GM12801 (cell line): Measurements from ENCODE around the gene PRR16.

Experiments used
- CTCF ChIP-seq: IDR thresholded peaks from one replicate; pipeline ENCODE4 v1.5.1; 2011; ENCODE audit warnings: control low read depth; ENCODE audit not compliant: insufficient read length; ENCODE audit errors: extremely low read depth

PRR16 gene

GRCh38 chr5:120730214-120730613 lies 266.1 kb downstream of the PRR16 start:
- TF ChIP-seq CTCF = no peak

GRCh38 chr5:120734033-120734432 lies 269.9 kb downstream of the PRR16 start:
- TF ChIP-seq CTCF = no peak

GRCh38 chr5:120735076-120735475 lies 271.0 kb downstream of the PRR16 start:
- no peak for TF ChIP-seq CTCF
